NCI-H524 treated with DMSO at 0.1 percent for 48 hours (cell line): ENCODE measurements around the gene GPC1.

Experiments
- DNase-seq: peaks from one replicate; lab custom pipeline; 2025; lab: John Stamatoyannopoulos, UW

GPC1 gene

GRCh38 chr2:240443891-240444301 is 8.4 kb downstream of the GPC1 start:
- DNase-seq, result no peak

- no peak for DNase-seq
Observed at GRCh38 chr2:240444464-240444863, 9.0 kb downstream of the GPC1 start.

GRCh38 chr2:240445961-240446663 is 10.6 kb downstream of the GPC1 start:
- no peak for DNase-seq

GRCh38 chr2:240446664-240447175 is 11.3 kb downstream of the GPC1 start:
- no peak for DNase-seq

- no peak for DNase-seq
Observed at GRCh38 chr2:240447331-240447730, 11.9 kb downstream of the GPC1 start.

GRCh38 chr2:240447934-240448333 is 12.5 kb downstream of the GPC1 start:
- DNase-seq, result no peak

- DNase-seq, result no peak
Observed at GRCh38 chr2:240448387-240449274, 13.2 kb downstream of the GPC1 start.

- DNase-seq, result no peak
Observed at GRCh38 chr2:240449764-240450531, 14.5 kb downstream of the GPC1 start.

- no peak for DNase-seq
Observed at GRCh38 chr2:240450532-240451107, 15.2 kb downstream of the GPC1 start.

- no peak for DNase-seq
Observed at GRCh38 chr2:240451108-240451611, 15.7 kb downstream of the GPC1 start.

- no peak for DNase-seq
Observed at GRCh38 chr2:240451791-240452461, 16.5 kb downstream of the GPC1 start.

- no peak for DNase-seq
Observed at GRCh38 chr2:240452462-240453256, 17.2 kb downstream of the GPC1 start.

GRCh38 chr2:240453461-240454105 is 18.1 kb downstream of the GPC1 start:
- DNase-seq, result no peak

GRCh38 chr2:240454106-240454901 is 18.8 kb downstream of the GPC1 start:
- DNase-seq, result no peak

- DNase-seq, result no peak
Observed at GRCh38 chr2:240455272-240455646, 19.8 kb downstream of the GPC1 start.

- no peak for DNase-seq
Observed at GRCh38 chr2:240455647-240456446, 20.4 kb downstream of the GPC1 start.

- DNase-seq, result no peak
Observed at GRCh38 chr2:240456447-240457222, 21.2 kb downstream of the GPC1 start.
